Mesothelial cell of epicardium (in vitro differentiated cells): Measurements from ENCODE around the gene EEF1A2. TPM values are rescaled to one million over a fixed set of nuclear protein-coding genes. Genes with fewer than 3 reads are reported as not detected.

ENCODE experiments used
- DNase-seq, 2 experiments: peaks; one replicate each; pipeline ENCODE4 v3.0.0; 2021; ENCODE audit warnings: low spot score in 2 of 2; ENCODE audit not compliant: unreplicated experiment in 2 of 2
- H3K27ac Mint-ChIP-seq: 2 replicates; pipeline ENCODE4 v1.8.0; 2021; ENCODE audit warnings: mixed read lengths
- H3K27me3 Mint-ChIP-seq: 2 replicates; pipeline ENCODE4 v1.8.0; 2021; ENCODE audit warnings: low read depth, mixed read lengths
- H3K36me3 Mint-ChIP-seq: 2 replicates; pipeline ENCODE4 v1.8.0; 2021; ENCODE audit warnings: mixed read lengths
- H3K4me1 Mint-ChIP-seq: 2 replicates; pipeline ENCODE4 v1.8.0; 2021; ENCODE audit warnings: mixed read lengths
- H3K4me3 Mint-ChIP-seq: 2 replicates; pipeline ENCODE4 v1.8.0; 2021; ENCODE audit warnings: mild to moderate bottlenecking, moderate library complexity, mixed read lengths
- H3K9me3 Mint-ChIP-seq: 2 replicates; pipeline ENCODE4 v1.8.0; 2021; ENCODE audit warnings: mixed read lengths
- CTCF ChIP-seq: fragments of 200-600 bp; sonication (generic); IDR thresholded peaks from one replicate; pipeline ENCODE4 v1.5.0; 2021; ENCODE audit warnings: antibody characterized with exemption; ENCODE audit not compliant: unreplicated experiment
- total RNA-seq: library from RNA; stranded (reverse); gene quantifications from 3 replicates; pipeline ENCODE4 v1.2.1, GENCODE V29; 2021

The EEF1A2 gene
- total RNA-seq, 1 donor from 2014 or later, result 14.6 TPM

- Mint-ChIP-seq H3K36me3 (no peaks in the 10 kb centered on the region), H3K9me3 (no peaks in the 10 kb centered on the region), H3K27ac (no peak overlapping the region), H3K4me1 (peaks cover 2% of the 10 kb centered on the region), H3K4me3 (no peak overlapping the region), H3K27me3 (no peaks in the 10 kb centered on the region)
- DNase-seq, result peak in 1 of 2 experiments; percentile 16
- TF ChIP-seq CTCF, result no peak
These were observed 36.2 kb upstream of the EEF1A2 start for GRCh38 chr20:63534831-63535651.

GRCh38 chr20:63534427-63534830 lies 35.5 kb upstream of the EEF1A2 start:
- H3K36me3 Mint-ChIP-seq, result no peaks in the 10 kb centered on the region

GRCh38 chr20:63533871-63534393 lies 35.0 kb upstream of the EEF1A2 start:
- no peak overlapping the region for H3K4me3 Mint-ChIP-seq
- H3K9me3 Mint-ChIP-seq, result no peaks in the 10 kb centered on the region
- no peak overlapping the region for H3K27ac Mint-ChIP-seq
- peak in 1 of 2 experiments; percentile 21 for DNase-seq
- H3K27me3 Mint-ChIP-seq, result no peaks in the 10 kb centered on the region
- H3K36me3 Mint-ChIP-seq, result no peaks in the 10 kb centered on the region
- peaks cover 2% of the 10 kb centered on the region for H3K4me1 Mint-ChIP-seq
- TF ChIP-seq CTCF, result no peak

More at GRCh38 chr20:63534427-63534830, 35.5 kb upstream of the EEF1A2 start:
- no peak for TF ChIP-seq CTCF
- H3K4me1 Mint-ChIP-seq, result peaks cover 2% of the 10 kb centered on the region
- no peak overlapping the region for H3K27ac Mint-ChIP-seq
- H3K9me3 Mint-ChIP-seq, result no peaks in the 10 kb centered on the region
- H3K4me3 Mint-ChIP-seq, result no peak overlapping the region
- no peaks in the 10 kb centered on the region for H3K27me3 Mint-ChIP-seq
- DNase-seq, result no peak

- Mint-ChIP-seq H3K4me3 (no peak overlapping the region), H3K9me3 (no peaks in the 10 kb centered on the region), H3K27me3 (no peaks in the 10 kb centered on the region), H3K4me1 (peaks cover 2% of the 10 kb centered on the region), H3K27ac (no peak overlapping the region), H3K36me3 (no peaks in the 10 kb centered on the region)
- DNase-seq, result peak in 1 of 2 experiments; percentile 18
- TF ChIP-seq CTCF, result no peak
These were observed 34.5 kb upstream of the EEF1A2 start for GRCh38 chr20:63533388-63533787.

- no peak for DNase-seq
- Mint-ChIP-seq H3K9me3 (no peaks in the 10 kb centered on the region), H3K4me3 (no peak overlapping the region), H3K27me3 (peaks cover 1% of the 10 kb centered on the region), H3K36me3 (no peaks in the 10 kb centered on the region), H3K4me1 (no peaks in the 10 kb centered on the region), H3K27ac (no peak overlapping the region)
- no peak for TF ChIP-seq CTCF
These were observed 33.6 kb upstream of the EEF1A2 start for GRCh38 chr20:63532449-63532971.
